Measurements from ENCODE around the gene MCC. TPM values are rescaled to one million over a fixed set of nuclear protein-coding genes. Genes with fewer than 3 reads are reported as not detected.

Gene MCC
- total RNA-seq, 1 experiment from 2014 or later: 0.41 TPM

- H3K36me3 ChIP-seq (ENCODE audit: control insufficient read depth, insufficient read depth, low read length): no peaks in the 10 kb centered on the region
- DNase-seq (ENCODE audit: low read depth, low spot score) (no peak), ATAC-seq (no peak)
- in situ Hi-C loops (cut with HindIII; ENCODE audit: low pct_unique_long_range_greater_than_20kb, low sequenced_read_pairs) (no loop called here), intact Hi-C loops (cut with micrococcal nuclease; ENCODE audit: unreplicated experiment) (no loop called here)
- H3K4me3 ChIP-seq (ENCODE audit: low read depth in 2 of 2, low read length in 2 of 2): no peak overlapping the region
- BruUV-seq (replicated peaks): no TSS peak
- no peak for TF ChIP-seq CTCF (IDR thresholded peaks at IDR 0.05)
- no peak for TF ChIP-seq SIN3A (IDR thresholded peaks at IDR 0.05; ENCODE audit: borderline replicate concordance, insufficient read depth, low read depth, low read length)
- no peak for TF ChIP-seq REST (IDR thresholded peaks at IDR 0.05; ENCODE audit: insufficient read depth in 1 of 2, low read depth in 2 of 2, low read length in 1 of 2)
- TF ChIP-seq POLR2AphosphoS5 (IDR thresholded peaks at IDR 0.05; ENCODE audit: low read depth, low read length): no peak
- no peak for TF ChIP-seq TCF7L2 (IDR thresholded peaks at IDR 0.05; ENCODE audit: low read depth, low read length)
- H3K27ac ChIP-seq (ENCODE audit: low read length): no peak overlapping the region
- H3K9me3 ChIP-seq (ENCODE audit: control insufficient read depth, insufficient read depth, low read depth, low read length): no peaks in the 10 kb centered on the region
- POLR2A ChIA-PET: no interaction called here
- no peaks in the 10 kb centered on the region for H3K4me1 ChIP-seq (ENCODE audit: control insufficient read depth, insufficient read depth, low read length)
- peaks cover 9% of the 10 kb centered on the region for H3K27me3 ChIP-seq (ENCODE audit: control insufficient read depth, insufficient read depth, low read length)
- CTCF ChIA-PET: no interaction called here
Measured at GRCh38 chr5:113255579-113256386, 232.5 kb downstream of the MCC start.

GRCh38 chr5:113255105-113255504 is 233.1 kb downstream of the MCC start:
- intact Hi-C loops (cut with micrococcal nuclease; ENCODE audit: unreplicated experiment): no loop called here
- POLR2A ChIA-PET: no interaction called here
- peaks cover 9% of the 10 kb centered on the region for H3K27me3 ChIP-seq (ENCODE audit: control insufficient read depth, insufficient read depth, low read length)

More at GRCh38 chr5:113255105-113255504, 233.1 kb downstream of the MCC start:
- Histone ChIP-seq H3K36me3 (ENCODE audit: control insufficient read depth, insufficient read depth, low read length) (no peaks in the 10 kb centered on the region), H3K9me3 (ENCODE audit: control insufficient read depth, insufficient read depth, low read depth, low read length) (no peaks in the 10 kb centered on the region), H3K27ac (ENCODE audit: low read length) (no peak overlapping the region), H3K4me1 (ENCODE audit: control insufficient read depth, insufficient read depth, low read length) (no peaks in the 10 kb centered on the region), H3K4me3 (ENCODE audit: low read depth in 2 of 2, low read length in 2 of 2) (no peak overlapping the region)
- CTCF ChIA-PET: no interaction called here
- in situ Hi-C loops (cut with HindIII; ENCODE audit: low pct_unique_long_range_greater_than_20kb, low sequenced_read_pairs): no loop called here
- DNase-seq (ENCODE audit: low read depth, low spot score): no peak
- no peak for ATAC-seq
- TF ChIP-seq TCF7L2 (IDR thresholded peaks at IDR 0.05; ENCODE audit: low read depth, low read length) (no peak), REST (IDR thresholded peaks at IDR 0.05; ENCODE audit: insufficient read depth in 1 of 2, low read depth in 2 of 2, low read length in 1 of 2) (no peak), POLR2AphosphoS5 (IDR thresholded peaks at IDR 0.05; ENCODE audit: low read depth, low read length) (no peak), CTCF (IDR thresholded peaks at IDR 0.05) (no peak), SIN3A (IDR thresholded peaks at IDR 0.05; ENCODE audit: borderline replicate concordance, insufficient read depth, low read depth, low read length) (no peak)
- BruUV-seq (replicated peaks): no TSS peak

Measured in Panc1 (cell line).